Stimulated activated CD4-positive, alpha-beta T cell treated with anti-CD3 and anti-CD28 coated beads, Interleukin-4, amount 100 ng/mL, for 4 hours (primary cell): ENCODE measurements around the gene GARIN5A.

Experiments used
- DNase-seq, 2 experiments: peaks; one replicate each; pipeline ENCODE4 v3.0.0-alpha.2; 2020

GARIN5A gene

GRCh38 chr19:50476224-50476906 lies at the start of gene GARIN5A, which contains the start of gene EMC10:
GARIN5A (minus strand) TSS chr19:50476848; CDS start chr19:50476388, 460 bp downstream.
EMC10 (plus strand) TSS chr19:50476507; CDS start chr19:50476545, 38 bp downstream.
- DNase-seq: peak; percentile 90 to 93

DNA sequence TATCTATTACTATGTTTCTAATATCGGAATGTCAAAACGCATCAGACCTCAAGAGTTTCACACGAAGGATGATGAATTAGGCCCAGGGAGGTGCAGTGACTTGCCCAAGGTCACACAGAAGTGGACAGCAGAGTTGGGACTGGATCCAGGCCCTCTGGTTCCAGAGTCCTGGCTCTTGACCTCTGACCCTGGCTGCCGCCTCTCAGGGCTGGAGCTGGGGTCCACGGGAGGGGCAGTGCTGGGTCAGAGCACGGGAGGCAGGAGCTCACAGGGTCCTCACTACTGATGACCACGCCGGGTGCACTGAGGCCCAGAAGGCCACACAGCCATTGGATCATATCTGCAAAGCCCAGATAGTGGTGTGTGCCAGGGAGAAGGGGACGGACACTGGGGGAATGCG lies 46.2 kb upstream of the GARIN5A start:
- no peak for DNase-seq

GRCh38 chr19:50520822-50521465 lies 44.3 kb upstream of the GARIN5A start:
- no peak for DNase-seq

DNA sequence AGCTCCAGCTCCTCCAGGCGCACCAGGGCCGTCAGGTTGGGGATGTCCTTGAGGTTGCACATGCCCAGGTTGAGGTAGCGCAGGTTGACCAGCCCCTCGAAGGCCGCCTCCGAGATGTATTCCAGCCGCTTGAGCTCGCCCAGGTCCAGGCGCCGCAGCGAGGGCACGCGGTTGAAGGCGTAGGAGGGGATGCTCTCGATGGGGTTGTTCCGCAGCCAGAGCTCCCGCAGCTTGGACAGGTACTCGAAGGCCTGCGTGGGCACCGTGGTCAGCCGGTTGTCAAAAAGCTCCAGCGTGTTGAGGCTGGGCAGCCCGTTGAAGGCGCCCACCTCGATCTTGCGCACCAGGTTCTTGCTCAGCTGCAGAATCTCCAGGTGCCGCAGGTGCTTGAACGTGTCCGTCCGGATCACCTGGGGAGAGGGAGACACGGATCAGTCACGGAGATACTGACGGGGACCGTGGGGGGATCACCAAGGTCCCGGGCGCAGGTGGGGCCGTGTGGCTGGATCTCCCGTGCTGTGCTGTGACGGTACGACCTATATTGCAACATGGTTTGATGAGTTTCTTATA lies 42.4 kb upstream of the GARIN5A start:
- no peak for DNase-seq

- DNase-seq: no peak
Observed at GRCh38 chr19:50518091-50519005, 41.7 kb upstream of the GARIN5A start.

GRCh38 chr19:50517704-50518075 lies 41.0 kb upstream of the GARIN5A start:
- DNase-seq: no peak

GRCh38 chr19:50516964-50517703 lies 40.5 kb upstream of the GARIN5A start:
- DNase-seq: no peak

GRCh38 chr19:50516456-50516855 lies 39.8 kb upstream of the GARIN5A start:
- DNase-seq: no peak

GRCh38 chr19:50515168-50515561 lies 38.5 kb upstream of the GARIN5A start:
- no peak for DNase-seq

DNA sequence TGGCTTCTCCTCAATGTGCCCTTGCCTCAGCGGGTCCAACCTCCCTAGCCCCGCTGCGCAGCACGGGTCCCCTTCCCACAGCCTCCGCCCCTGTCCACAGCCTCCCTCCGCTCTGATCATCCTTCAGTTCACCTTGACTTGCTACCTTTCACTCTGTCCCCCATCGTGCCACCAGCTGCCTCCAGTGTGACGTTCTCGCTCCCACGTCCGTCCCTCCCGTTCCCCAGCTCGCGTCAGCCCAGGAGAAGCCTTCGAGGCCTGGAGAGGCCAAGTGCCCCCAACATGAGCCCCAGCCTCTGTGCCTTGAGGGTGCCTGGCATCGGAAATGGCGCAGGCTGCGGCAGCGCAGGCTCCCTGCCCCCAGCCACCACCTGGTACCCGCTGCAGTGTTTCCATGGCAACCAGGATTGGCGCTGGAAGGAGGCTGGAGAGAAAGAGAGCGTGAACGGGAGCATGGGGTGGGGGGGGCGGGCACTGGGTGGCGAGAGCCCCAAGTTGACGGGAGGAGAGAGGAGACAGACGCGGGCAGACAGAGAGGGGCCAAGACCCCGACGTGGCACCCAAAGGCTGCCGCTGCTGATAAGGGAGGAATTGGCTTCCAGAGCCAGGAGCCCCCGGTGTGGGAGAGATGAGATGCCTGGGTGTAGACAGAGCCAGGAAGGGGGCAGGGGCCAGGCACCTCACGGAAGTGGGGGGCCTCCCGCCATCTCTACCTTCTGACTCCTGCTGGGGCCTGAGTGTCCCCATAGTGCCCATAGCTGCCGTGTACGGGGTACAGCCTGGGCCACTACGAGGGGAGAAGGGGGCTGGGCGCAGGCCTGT lies 37.9 kb upstream of the GARIN5A start:
- no peak for DNase-seq

DNA sequence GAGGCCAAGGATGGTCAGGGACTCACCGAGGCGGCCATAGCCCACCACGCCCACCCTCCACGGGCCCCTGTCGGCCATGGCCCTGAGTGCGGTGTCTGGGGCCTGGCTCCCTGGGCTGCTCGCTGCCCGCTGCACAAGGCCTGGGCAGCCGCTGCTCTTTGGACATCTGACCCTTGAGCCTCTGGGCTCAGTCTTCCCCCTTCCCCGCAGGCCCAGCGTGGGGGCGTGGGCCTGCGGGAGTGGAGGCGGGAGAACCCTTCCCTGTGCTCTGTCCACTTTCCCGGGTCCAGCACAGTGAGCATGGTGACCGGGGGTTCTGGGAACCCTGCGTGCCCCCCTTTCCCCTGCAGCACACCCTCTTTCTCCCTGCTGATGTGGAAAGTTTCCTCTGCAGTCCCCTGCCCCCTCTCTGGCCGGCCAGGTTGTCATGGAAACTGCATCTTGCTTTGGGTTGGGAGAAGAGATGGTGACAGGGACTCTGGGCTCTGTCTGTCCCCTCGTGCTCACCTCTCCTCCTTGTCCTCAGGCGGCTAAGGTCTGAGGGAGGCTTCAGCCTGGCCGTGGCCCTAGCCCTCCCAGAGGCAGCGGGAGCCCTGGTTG lies 37.2 kb upstream of the GARIN5A start, which contains the start of gene ASPDH:
Gene ASPDH, minus strand, starts transcription at position 168 of the 600 bp plus-strand sequence. Its CDS starts 90 bp downstream, at position 78.
- no peak for DNase-seq

- DNase-seq: no peak
Observed at GRCh38 chr19:50512999-50513745, 36.5 kb upstream of the GARIN5A start.

DNA sequence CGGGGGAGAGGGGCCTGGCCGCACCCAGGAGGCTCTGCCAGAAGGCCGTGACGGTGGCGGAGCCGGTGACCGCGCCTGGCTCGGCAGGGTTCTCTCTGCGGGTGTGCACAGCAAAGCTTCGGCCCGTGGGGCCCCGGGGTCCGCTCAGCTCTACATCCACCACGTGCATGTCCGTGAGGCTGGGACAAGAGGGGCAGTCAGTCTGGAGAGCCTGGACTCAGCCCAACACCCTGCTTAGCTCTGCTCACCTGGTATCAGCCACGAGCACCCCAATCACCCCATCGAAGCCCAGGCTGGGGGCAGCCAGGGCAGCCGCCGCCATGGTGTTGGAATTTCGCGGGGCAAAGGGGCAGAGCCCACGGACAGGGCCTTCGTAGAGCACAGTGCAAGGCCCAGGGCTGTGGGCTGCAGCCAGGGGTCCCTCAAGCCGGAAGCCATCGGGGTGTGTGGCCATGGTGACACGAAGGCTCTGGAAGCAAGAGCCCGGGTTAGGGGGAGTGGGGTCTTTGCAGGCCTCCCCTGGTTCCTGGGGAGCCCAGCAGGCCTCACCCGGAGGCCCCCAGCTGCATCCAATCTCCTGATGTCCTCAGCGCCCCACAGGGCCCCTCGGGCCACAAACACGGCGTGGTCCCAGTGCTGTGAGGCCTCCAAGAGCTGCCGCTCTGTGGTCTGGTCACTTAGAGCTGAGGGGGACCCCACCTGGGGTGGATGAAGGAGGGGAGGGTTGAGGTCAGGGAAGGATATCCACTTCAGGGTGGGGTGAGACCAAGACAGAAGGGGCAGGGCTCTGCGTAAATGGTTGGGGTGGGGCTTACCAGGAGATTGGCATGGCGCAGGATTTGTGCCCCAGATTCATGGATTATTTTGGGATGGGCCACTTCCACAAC lies 35.7 kb upstream of the GARIN5A start:
- DNase-seq: no peak

DNA sequence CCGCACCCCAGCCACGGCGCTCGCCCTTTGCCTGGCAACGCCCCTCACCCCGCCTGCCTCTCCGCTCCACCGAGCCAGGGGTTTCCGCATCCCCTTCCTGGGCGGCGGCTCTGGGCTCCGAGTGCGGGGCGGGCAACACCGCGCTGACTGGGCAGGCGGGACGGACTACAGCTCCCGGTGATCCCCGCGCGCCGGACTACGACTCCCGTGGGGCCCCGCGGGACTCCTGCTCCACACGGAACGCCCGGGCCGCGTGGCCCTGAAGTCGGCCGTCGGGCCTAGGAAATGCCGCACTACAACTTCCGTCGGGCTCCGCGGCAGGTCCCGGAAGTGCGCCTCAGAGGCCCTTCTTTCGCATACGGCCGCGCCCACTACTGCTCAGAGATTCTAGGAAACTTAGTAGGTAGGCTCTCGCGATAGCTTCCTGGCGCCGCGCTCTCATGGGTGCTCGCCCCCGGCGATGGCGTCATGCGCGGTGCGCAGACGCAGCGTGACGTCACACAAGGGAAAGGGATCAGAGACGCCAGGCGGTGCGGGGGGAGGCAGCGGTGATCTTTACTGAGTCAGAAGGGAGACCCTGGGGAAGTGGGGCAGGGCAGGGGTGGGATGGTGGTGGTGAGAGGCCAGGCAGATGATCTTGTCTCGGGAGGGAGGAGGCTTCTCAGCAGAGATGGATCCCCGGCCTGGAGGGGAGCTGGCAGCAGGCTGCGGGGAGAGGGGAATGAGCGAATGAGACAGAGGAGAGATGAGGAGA lies 34.6 kb upstream of the GARIN5A start, which contains the start of gene JOSD2:
Gene JOSD2, minus strand, starts transcription at position 123 of the 754 bp plus-strand sequence. CDS start 760 bp downstream, outside the sequence.
- DNase-seq: peak; percentile 96 to 99

GRCh38 chr19:50510700-50511068 lies 34.0 kb upstream of the GARIN5A start:
- DNase-seq: no peak

GRCh38 chr19:50510121-50510670 lies 33.5 kb upstream of the GARIN5A start:
- DNase-seq: no peak

- DNase-seq: no peak
Observed at GRCh38 chr19:50509366-50509765, 32.7 kb upstream of the GARIN5A start.

DNA sequence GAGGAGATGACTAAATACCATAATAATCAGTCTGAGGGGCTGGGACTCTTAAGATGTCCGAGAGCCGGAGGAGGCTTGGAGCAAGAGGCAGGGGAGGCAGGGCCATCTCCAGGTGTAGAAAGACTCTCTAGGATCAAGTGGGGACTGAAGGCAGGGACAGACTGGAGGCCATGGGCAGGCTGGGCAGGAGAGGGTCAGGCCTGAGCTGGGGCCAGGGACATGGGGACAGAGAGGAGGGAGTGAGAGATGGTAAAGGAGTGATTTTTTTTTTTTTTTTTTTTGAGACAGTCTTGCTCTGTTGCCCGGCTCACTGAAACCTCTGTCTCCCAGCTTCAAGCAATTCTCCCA lies 32.2 kb upstream of the GARIN5A start:
- no peak for DNase-seq
